ENCODE data around the gene ANG. TPM values are rescaled to one million over a fixed set of nuclear protein-coding genes. Genes with fewer than 3 reads are reported as not detected.
"Not testable (repeated sequence)": the region's sequence is repeated elsewhere in the genome, so short reads cannot be mapped to it uniquely, and the experiment has no call there.

Gene ANG
- total RNA-seq, 1 donor from 2014 or later, result 0.68 TPM

- H3K27ac Mint-ChIP-seq, result no peak overlapping the region
- H3K9me3 Mint-ChIP-seq, result no peaks in the 10 kb centered on the region
- no peak overlapping the region for H3K4me3 Mint-ChIP-seq (ENCODE audit: low read depth)
- H3K27me3 Mint-ChIP-seq (ENCODE audit: low read depth), result peaks cover 27% of the 10 kb centered on the region
- DNase-seq (ENCODE audit: low spot score), result no peak
- H3K4me1 Mint-ChIP-seq (ENCODE audit: low read depth), result peaks cover 25% of the 10 kb centered on the region
- intact Hi-C loops (cut with micrococcal nuclease), result no loop called here
- H3K36me3 Mint-ChIP-seq (ENCODE audit: low read depth), result no peaks in the 10 kb centered on the region
Measured at GRCh38 chr14:20659813-20660395, 28.7 kb upstream of the ANG start.

- Mint-ChIP-seq H3K36me3 (ENCODE audit: low read depth) (no peaks in the 10 kb centered on the region), H3K4me3 (ENCODE audit: low read depth) (no peak overlapping the region), H3K9me3 (no peaks in the 10 kb centered on the region), H3K27me3 (ENCODE audit: low read depth) (peaks cover 21% of the 10 kb centered on the region), H3K4me1 (ENCODE audit: low read depth) (peaks cover 27% of the 10 kb centered on the region), H3K27ac (no peak overlapping the region)
- DNase-seq (ENCODE audit: low spot score), result no peak
- intact Hi-C loops (cut with micrococcal nuclease), result no loop called here
Measured at GRCh38 chr14:20661197-20661596, 27.4 kb upstream of the ANG start.

- Mint-ChIP-seq H3K36me3 (ENCODE audit: low read depth) (peaks cover under 1% of the 10 kb centered on the region), H3K4me3 (ENCODE audit: low read depth) (peak overlapping the region; percentile 80), H3K27me3 (ENCODE audit: low read depth) (peaks cover 9% of the 10 kb centered on the region), H3K27ac (no peak overlapping the region), H3K4me1 (ENCODE audit: low read depth) (peaks cover 36% of the 10 kb centered on the region), H3K9me3 (peaks cover 1% of the 10 kb centered on the region)
- DNase-seq (ENCODE audit: low spot score), result peak; percentile 77
- intact Hi-C loops (cut with micrococcal nuclease), result loop anchor here (1.0 kb wide), 2 partner anchors 18 to 28 kb away; no protein-coding TSS in a partner anchor
Measured at GRCh38 chr14:20662968-20663732, 25.4 kb upstream of the ANG start.

- not testable (repeated sequence) for H3K27me3 Mint-ChIP-seq (ENCODE audit: low read depth); H3K9me3 Mint-ChIP-seq; H3K4me3 Mint-ChIP-seq (ENCODE audit: low read depth); DNase-seq (ENCODE audit: low spot score); H3K27ac Mint-ChIP-seq; H3K36me3 Mint-ChIP-seq (ENCODE audit: low read depth)
- peaks cover 47% of the 10 kb centered on the region for H3K4me1 Mint-ChIP-seq (ENCODE audit: low read depth)
- intact Hi-C loops (cut with micrococcal nuclease), result loop anchor here (5.0 kb wide), 1 partner anchor 34 kb away; no protein-coding TSS in a partner anchor
Measured at GRCh38 chr14:20666400-20666961, 22.1 kb upstream of the ANG start.

- Mint-ChIP-seq H3K4me3 (ENCODE audit: low read depth) (peak overlapping the region; percentile 27), H3K4me1 (ENCODE audit: low read depth) (peaks cover 49% of the 10 kb centered on the region), H3K27me3 (ENCODE audit: low read depth) (peaks cover 3% of the 10 kb centered on the region), H3K27ac (peak overlapping the region; percentile 82), H3K9me3 (peaks cover 5% of the 10 kb centered on the region), H3K36me3 (ENCODE audit: low read depth) (peaks cover 4% of the 10 kb centered on the region)
- DNase-seq (ENCODE audit: low spot score), result no peak
- intact Hi-C loops (cut with micrococcal nuclease), result loop anchor here (1.0 to 5.0 kb wide), 2 partner anchors 13 to 36 kb away; no protein-coding TSS in a partner anchor
Measured at GRCh38 chr14:20667957-20668356, 20.6 kb upstream of the ANG start.

GRCh38 chr14:20668969-20669368 lies 19.6 kb upstream of the ANG start:
- Mint-ChIP-seq H3K36me3 (ENCODE audit: low read depth) (peaks cover 4% of the 10 kb centered on the region), H3K27ac (no peak overlapping the region), H3K9me3 (peaks cover 5% of the 10 kb centered on the region), H3K27me3 (ENCODE audit: low read depth) (peaks cover 3% of the 10 kb centered on the region), H3K4me1 (ENCODE audit: low read depth) (peaks cover 40% of the 10 kb centered on the region), H3K4me3 (ENCODE audit: low read depth) (no peak overlapping the region)
- intact Hi-C loops (cut with micrococcal nuclease), result loop anchor here (1.0 to 5.0 kb wide), 2 partner anchors 12 to 37 kb away; no protein-coding TSS in a partner anchor
- DNase-seq (ENCODE audit: low spot score), result no peak

GRCh38 chr14:20671597-20672283 lies 16.8 kb upstream of the ANG start:
- intact Hi-C loops (cut with micrococcal nuclease), result loop anchor here (1.0 kb wide), 1 partner anchor 10 kb away; no protein-coding TSS in a partner anchor
- Mint-ChIP-seq H3K36me3 (ENCODE audit: low read depth) (peaks cover 4% of the 10 kb centered on the region), H3K27ac (no peak overlapping the region), H3K9me3 (peaks cover 5% of the 10 kb centered on the region), H3K4me1 (ENCODE audit: low read depth) (peaks cover 40% of the 10 kb centered on the region), H3K27me3 (ENCODE audit: low read depth) (no peaks in the 10 kb centered on the region), H3K4me3 (ENCODE audit: low read depth) (no peak overlapping the region)
- no peak for DNase-seq (ENCODE audit: low spot score)

GRCh38 chr14:20675669-20676068 lies 12.9 kb upstream of the ANG start:
- no peaks in the 10 kb centered on the region for H3K36me3 Mint-ChIP-seq (ENCODE audit: low read depth)
- H3K4me3 Mint-ChIP-seq (ENCODE audit: low read depth), result no peak overlapping the region
- intact Hi-C loops (cut with micrococcal nuclease), result no loop called here
- H3K27ac Mint-ChIP-seq, result no peak overlapping the region
- H3K27me3 Mint-ChIP-seq (ENCODE audit: low read depth), result no peaks in the 10 kb centered on the region
- no peaks in the 10 kb centered on the region for H3K9me3 Mint-ChIP-seq
- no peak for DNase-seq (ENCODE audit: low spot score)
- H3K4me1 Mint-ChIP-seq (ENCODE audit: low read depth), result peaks cover 26% of the 10 kb centered on the region

- intact Hi-C loops (cut with micrococcal nuclease), result no loop called here
- peaks cover 26% of the 10 kb centered on the region for H3K4me1 Mint-ChIP-seq (ENCODE audit: low read depth)
Measured at GRCh38 chr14:20676072-20676471, 12.5 kb upstream of the ANG start.

GRCh38 chr14:20679907-20680306 lies 8.7 kb upstream of the ANG start:
- DNase-seq (ENCODE audit: low spot score), result no peak

More at GRCh38 chr14:20676072-20676471, 12.5 kb upstream of the ANG start:
- no peak for DNase-seq (ENCODE audit: low spot score)
- Mint-ChIP-seq H3K4me3 (ENCODE audit: low read depth) (no peak overlapping the region), H3K27ac (no peak overlapping the region), H3K9me3 (no peaks in the 10 kb centered on the region), H3K27me3 (ENCODE audit: low read depth) (no peaks in the 10 kb centered on the region), H3K36me3 (ENCODE audit: low read depth) (no peaks in the 10 kb centered on the region)

GRCh38 chr14:20680363-20680762 lies 8.2 kb upstream of the ANG start:
- peaks cover 30% of the 10 kb centered on the region for H3K4me1 Mint-ChIP-seq (ENCODE audit: low read depth)
- no peak for DNase-seq (ENCODE audit: low spot score)
- no peaks in the 10 kb centered on the region for H3K27me3 Mint-ChIP-seq (ENCODE audit: low read depth)
- intact Hi-C loops (cut with micrococcal nuclease), result loop anchor here (5.0 kb wide), 1 partner anchor 263 kb away; no protein-coding TSS in a partner anchor
- peak overlapping the region; percentile 8 for H3K27ac Mint-ChIP-seq
- no peak overlapping the region for H3K4me3 Mint-ChIP-seq (ENCODE audit: low read depth)
- H3K9me3 Mint-ChIP-seq, result no peaks in the 10 kb centered on the region
- H3K36me3 Mint-ChIP-seq (ENCODE audit: low read depth), result no peaks in the 10 kb centered on the region

More at GRCh38 chr14:20679907-20680306, 8.7 kb upstream of the ANG start:
- Mint-ChIP-seq H3K27me3 (ENCODE audit: low read depth) (no peaks in the 10 kb centered on the region), H3K4me3 (ENCODE audit: low read depth) (no peak overlapping the region), H3K9me3 (no peaks in the 10 kb centered on the region), H3K4me1 (ENCODE audit: low read depth) (peaks cover 26% of the 10 kb centered on the region), H3K36me3 (ENCODE audit: low read depth) (no peaks in the 10 kb centered on the region), H3K27ac (no peak overlapping the region)
- intact Hi-C loops (cut with micrococcal nuclease), result loop anchor here (5.0 kb wide), 1 partner anchor 263 kb away; no protein-coding TSS in a partner anchor

- no peaks in the 10 kb centered on the region for H3K36me3 Mint-ChIP-seq (ENCODE audit: low read depth)
- H3K27ac Mint-ChIP-seq, result no peak overlapping the region
- H3K9me3 Mint-ChIP-seq, result no peaks in the 10 kb centered on the region
- DNase-seq (ENCODE audit: low spot score), result no peak
- H3K4me1 Mint-ChIP-seq (ENCODE audit: low read depth), result peaks cover 26% of the 10 kb centered on the region
- intact Hi-C loops (cut with micrococcal nuclease), result loop anchor here (1.0 to 5.0 kb wide), 5 partner anchors 9 to 264 kb away; no protein-coding TSS in a partner anchor
- H3K4me3 Mint-ChIP-seq (ENCODE audit: low read depth), result no peak overlapping the region
- H3K27me3 Mint-ChIP-seq (ENCODE audit: low read depth), result no peaks in the 10 kb centered on the region
Measured at GRCh38 chr14:20680843-20681347, 7.7 kb upstream of the ANG start.
